IPS-NIHi7 (cell line): ENCODE measurements around the gene KMT2D.

Source experiments
- DNase-seq: peaks from one replicate; pipeline ENCODE4 v3.0.0; 2012; ENCODE audit warnings: mixed read lengths; ENCODE audit errors: extremely low spot score

The KMT2D gene

DNA sequence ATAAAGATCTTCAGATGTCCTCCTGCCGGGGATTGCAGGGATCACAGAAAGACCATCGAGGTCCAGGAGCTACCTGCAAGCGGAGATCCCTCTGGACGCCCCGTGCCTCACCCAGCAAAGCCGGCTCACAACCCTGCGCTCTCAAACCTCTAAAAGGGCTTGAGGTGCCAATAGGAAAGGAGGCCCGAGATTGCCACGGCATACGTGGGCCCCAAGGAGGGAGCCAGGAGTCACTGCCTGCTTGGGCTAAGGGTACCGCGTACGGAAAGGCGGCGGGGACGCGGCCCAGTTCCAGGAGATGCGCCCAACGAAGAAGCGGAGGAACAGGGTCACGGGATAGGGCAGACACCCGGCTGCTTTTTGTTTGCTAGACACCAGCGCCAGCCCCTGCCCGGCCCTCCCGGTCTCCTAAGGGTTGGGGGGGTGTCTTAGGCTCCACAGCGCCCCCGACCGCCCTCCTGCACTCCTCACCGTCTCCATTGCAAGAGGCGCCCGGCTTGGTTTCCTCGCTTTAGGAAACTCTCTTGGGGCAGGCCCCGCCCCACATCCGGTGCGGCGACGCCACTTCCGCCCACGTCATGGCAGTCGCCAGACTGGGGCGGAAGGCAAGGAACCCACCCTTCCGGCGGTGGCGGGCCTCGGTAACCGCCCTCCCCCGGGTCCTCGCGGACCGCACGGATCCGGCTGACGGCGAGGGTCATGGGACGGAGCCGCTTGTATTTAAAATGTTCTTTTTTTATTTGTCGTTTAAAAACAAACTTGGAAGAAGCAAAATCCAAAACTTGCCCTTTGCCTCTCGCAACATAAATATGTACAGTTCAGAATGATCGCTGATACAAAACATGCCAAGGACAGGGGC is 42.1 kb downstream of the KMT2D start, which contains the start of gene PRKAG1:
PRKAG1 (minus strand) TSS at position 516 of the 859 bp plus-strand sequence; CDS start at position 480, 36 bp downstream.
- DNase-seq = peak; percentile 99

DNA sequence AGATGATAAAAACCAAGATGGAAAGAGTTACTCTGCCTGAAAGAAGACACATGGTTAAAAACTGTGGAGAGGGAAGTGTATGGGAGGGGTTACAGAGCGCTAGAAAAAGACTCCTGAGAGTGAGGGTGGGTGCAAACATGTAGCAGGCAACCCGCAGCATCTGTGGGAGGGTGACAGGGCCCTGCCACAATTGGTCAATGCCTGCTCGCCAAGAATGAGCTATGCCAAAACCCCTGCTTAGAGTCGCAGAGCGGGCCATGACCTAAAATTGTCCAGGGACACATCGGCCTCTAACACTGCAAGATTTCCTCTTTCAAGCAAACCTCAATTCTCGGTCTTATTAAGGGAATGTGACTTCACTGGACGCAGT is 42.7 kb downstream of the KMT2D start:
- DNase-seq = no peak

DNA sequence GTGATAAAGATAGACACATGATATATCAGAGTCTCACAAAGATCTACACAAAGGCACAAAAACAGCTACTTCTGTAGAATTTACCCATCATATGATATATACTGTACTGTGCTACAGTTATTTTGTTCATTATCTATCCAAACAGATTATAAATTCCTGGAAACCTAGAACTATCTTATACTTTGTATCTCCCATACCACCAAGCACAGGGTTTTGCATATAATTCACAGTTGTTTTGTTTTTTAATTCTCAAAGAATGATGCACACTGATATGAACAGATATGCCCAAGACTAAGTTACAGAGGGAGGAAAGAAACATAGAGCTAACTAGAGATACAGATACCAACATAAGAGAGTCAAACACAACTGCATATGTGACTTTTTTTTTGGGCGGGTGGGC is 45.4 kb downstream of the KMT2D start:
- no peak for DNase-seq

DNA sequence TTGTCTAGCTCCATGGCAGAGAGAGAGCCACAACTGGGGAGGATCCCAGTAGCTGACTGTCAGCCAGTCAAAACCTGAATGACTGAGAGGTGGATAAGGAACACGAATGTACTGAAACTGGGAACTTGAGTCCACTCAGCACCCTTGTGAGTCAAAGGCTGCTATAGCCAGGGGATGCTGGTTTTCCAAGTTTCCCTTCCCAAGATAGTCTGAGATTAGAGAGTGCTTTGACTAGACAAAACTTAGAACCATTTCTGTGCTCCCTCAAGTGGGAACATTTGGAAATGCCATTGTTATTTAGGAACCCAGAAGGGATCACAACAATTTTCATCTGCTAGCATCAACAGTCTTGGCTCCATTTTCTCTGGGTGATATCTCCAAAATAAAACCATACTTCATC is 46.0 kb downstream of the KMT2D start:
- no peak for DNase-seq

DNA sequence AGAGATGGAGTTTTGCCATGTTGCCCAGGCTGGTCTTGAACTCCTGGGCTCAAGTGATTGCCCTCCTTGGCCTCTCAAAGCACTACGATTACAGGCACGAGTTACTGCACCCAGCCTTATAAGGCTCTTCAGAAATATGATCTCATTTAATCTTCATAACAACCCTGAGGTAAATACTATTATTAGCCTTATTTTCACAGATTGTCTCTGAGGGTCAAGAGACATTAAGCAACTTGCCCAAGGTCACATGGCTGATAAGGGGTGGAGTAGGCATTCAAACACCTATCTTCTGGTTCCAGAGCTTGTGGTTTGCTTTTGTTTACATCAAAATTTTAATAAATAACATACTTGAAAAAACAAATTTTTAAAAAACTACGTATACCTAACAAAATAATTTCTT is 47.2 kb downstream of the KMT2D start:
- no peak for DNase-seq

DNA sequence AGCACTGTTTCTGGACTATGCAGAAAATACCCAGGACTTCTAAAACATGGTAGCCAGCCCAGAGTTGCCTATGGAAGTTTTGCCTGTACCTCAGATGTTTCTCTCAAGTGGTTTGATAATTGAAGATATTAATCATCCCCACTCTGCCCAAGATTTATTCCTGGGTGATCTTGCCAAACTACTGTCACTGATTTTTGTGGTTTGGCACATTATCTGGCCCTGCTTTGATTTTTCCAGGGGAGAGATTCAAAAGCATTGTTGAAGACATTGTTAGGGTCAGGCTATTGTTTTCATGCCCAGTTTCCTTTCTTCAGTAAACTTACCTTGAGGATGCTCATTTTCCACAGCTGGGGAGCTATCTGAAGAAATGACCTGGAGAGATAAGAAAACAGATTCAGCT is 47.9 kb downstream of the KMT2D start:
- DNase-seq = no peak
